Measurements from ENCODE around the gene ZYG11B. TPM values are rescaled to one million over a fixed set of nuclear protein-coding genes. Genes with fewer than 3 reads are reported as not detected.

Gene ZYG11B
- total and polyA plus RNA-seq, 2 of the 13 experiments (the other 11 are each of a cell fraction or from before 2014, with no cell fraction given): 6.9 to 17.9 TPM

DNA sequence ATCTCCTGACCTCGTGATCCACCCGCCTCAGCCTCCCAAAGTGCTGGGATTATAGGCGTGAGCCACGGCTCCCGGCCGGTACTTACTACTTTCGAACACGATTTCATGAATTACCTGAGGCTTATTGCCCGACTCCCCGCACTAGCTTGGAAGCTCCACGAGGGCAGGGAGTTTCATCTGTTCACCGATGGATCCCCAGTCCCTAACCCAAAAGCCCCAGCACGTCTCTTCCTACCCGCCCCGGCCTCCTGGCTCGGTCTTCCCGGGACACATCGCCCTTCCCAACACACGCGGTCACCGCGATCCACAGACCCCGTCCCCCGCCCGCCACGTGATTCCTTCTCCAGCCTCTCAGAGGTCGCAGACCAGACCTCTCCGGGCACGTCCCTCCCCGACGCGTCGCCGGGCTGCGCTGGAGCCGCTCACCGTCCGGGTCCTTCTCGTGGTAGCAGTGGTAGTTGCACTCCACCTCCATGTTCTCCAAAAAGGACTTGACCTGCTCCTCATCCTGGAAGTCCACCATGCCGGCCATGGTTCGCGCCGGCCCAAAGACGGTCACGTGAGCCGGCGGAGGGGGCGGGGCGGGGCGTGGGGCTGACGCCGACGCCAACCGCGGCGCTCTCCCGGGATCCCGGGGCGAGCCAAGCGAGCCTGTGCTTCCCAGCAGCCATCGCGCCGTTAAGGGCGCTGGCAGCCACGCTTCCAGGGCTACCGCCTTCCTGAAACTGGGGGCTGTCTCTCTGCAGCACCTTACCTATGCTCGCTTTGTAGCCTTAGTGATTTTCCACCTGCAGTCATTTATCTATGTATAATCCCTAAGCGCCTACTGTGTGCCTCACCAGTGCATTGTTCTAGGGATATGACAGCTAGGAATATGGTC is 28.2 kb upstream of the ZYG11B start, which contains the start of gene COA7 (continued):
- TF ChIP-seq, protein P1, sequence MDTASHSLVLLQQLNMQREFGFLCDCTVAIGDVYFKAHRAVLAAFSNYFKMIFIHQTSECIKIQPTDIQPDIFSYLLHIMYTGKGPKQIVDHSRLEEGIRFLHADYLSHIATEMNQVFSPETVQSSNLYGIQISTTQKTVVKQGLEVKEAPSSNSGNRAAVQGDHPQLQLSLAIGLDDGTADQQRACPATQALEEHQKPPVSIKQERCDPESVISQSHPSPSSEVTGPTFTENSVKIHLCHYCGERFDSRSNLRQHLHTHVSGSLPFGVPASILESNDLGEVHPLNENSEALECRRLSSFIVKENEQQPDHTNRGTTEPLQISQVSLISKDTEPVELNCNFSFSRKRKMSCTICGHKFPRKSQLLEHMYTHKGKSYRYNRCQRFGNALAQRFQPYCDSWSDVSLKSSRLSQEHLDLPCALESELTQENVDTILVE (CRISPR knock-in tag; IDR thresholded peaks at IDR 0.05): peak; percentile 37; the same call in 1 of the 2 replicates
- peak; percentile 41; the same call in 1 of the 2 replicates for TF ChIP-seq SNAPC2 (CRISPR knock-in tag; IDR thresholded peaks at IDR 0.05)
- TF ChIP-seq ZNF468 (CRISPR knock-in tag; IDR thresholded peaks at IDR 0.05): peak; percentile 91
- TF ChIP-seq SMARCC2 (IDR thresholded peaks at IDR 0.05): no peak
- TF ChIP-seq, protein P2, sequence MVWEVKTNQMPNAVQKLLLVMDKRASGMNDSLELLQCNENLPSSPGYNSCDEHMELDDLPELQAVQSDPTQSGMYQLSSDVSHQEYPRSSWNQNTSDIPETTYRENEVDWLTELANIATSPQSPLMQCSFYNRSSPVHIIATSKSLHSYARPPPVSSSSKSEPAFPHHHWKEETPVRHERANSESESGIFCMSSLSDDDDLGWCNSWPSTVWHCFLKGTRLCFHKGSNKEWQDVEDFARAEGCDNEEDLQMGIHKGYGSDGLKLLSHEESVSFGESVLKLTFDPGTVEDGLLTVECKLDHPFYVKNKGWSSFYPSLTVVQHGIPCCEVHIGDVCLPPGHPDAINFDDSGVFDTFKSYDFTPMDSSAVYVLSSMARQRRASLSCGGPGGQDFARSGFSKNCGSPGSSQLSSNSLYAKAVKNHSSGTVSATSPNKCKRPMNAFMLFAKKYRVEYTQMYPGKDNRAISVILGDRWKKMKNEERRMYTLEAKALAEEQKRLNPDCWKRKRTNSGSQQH (CRISPR knock-in tag; IDR thresholded peaks at IDR 0.05; ENCODE audit: low read depth): no peak
- TF ChIP-seq WIZ (CRISPR knock-in tag; IDR thresholded peaks at IDR 0.05): peak; percentile 92
- TF ChIP-seq ZNF451 (CRISPR knock-in tag; IDR thresholded peaks at IDR 0.05): peak; percentile 80
- peak; percentile 83 for TF ChIP-seq GZF1 (CRISPR knock-in tag; IDR thresholded peaks at IDR 0.05)
- TF ChIP-seq SRY (CRISPR knock-in tag; IDR thresholded peaks at IDR 0.05): peak; percentile 81; the same call in 1 of the 2 replicates
- TF ChIP-seq, protein P3, sequence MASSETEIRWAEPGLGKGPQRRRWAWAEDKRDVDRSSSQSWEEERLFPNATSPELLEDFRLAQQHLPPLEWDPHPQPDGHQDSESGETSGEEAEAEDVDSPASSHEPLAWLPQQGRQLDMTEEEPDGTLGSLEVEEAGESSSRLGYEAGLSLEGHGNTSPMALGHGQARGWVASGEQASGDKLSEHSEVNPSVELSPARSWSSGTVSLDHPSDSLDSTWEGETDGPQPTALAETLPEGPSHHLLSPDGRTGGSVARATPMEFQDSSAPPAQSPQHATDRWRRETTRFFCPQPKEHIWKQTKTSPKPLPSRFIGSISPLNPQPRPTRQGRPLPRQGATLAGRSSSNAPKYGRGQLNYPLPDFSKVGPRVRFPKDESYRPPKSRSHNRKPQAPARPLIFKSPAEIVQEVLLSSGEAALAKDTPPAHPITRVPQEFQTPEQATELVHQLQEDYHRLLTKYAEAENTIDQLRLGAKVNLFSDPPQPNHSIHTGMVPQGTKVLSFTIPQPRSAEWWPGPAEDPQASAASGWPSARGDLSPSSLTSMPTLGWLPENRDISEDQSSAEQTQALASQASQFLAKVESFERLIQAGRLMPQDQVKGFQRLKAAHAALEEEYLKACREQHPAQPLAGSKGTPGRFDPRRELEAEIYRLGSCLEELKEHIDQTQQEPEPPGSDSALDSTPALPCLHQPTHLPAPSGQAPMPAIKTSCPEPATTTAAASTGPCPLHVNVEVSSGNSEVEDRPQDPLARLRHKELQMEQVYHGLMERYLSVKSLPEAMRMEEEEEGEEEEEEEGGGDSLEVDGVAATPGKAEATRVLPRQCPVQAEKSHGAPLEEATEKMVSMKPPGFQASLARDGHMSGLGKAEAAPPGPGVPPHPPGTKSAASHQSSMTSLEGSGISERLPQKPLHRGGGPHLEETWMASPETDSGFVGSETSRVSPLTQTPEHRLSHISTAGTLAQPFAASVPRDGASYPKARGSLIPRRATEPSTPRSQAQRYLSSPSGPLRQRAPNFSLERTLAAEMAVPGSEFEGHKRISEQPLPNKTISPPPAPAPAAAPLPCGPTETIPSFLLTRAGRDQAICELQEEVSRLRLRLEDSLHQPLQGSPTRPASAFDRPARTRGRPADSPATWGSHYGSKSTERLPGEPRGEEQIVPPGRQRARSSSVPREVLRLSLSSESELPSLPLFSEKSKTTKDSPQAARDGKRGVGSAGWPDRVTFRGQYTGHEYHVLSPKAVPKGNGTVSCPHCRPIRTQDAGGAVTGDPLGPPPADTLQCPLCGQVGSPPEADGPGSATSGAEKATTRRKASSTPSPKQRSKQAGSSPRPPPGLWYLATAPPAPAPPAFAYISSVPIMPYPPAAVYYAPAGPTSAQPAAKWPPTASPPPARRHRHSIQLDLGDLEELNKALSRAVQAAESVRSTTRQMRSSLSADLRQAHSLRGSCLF (CRISPR knock-in tag; IDR thresholded peaks at IDR 0.05; ENCODE audit: borderline replicate concordance): peak; percentile 81
- TF ChIP-seq U2AF2 (IDR thresholded peaks at IDR 0.05; ENCODE audit: low read depth, low read length): no peak
- peak; percentile 54; the same call in 1 of the 2 replicates for TF ChIP-seq ZNF577 (CRISPR knock-in tag; IDR thresholded peaks at IDR 0.05; ENCODE audit: borderline replicate concordance, low read depth)
- TF ChIP-seq, protein P4, sequence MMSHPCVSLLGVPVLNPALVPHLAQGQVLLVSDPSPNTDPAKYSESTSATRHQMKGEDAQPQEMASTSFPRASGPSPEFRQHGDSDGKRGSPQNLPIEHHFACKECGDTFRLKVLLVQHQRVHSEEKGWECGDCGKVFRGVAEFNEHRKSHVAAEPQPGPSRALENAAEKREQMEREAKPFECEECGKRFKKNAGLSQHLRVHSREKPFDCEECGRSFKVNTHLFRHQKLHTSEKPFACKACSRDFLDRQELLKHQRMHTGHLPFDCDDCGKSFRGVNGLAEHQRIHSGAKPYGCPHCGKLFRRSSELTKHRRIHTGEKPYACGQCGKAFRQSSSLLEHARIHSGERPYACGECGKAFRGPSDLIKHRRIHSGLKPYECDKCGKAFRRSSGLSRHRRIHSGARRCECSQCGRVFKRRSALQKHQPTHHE (CRISPR knock-in tag; IDR thresholded peaks at IDR 0.05; ENCODE audit: borderline replicate concordance): peak; percentile 52; the same call in 1 of the 2 replicates
- 0 out of 2 replicates have a peak, but pooled peaks have one; percentile 22 for TF ChIP-seq GATAD2A (CRISPR knock-in tag; IDR thresholded peaks at IDR 0.05)
- no peak for TF ChIP-seq MEIS2 (CRISPR knock-in tag; IDR thresholded peaks at IDR 0.05)
- TF ChIP-seq ZNF703 (CRISPR knock-in tag; IDR thresholded peaks at IDR 0.05; ENCODE audit: borderline replicate concordance): 0 out of 2 replicates have a peak, but pooled peaks have one; percentile 42

Measured in HepG2 (cell line).